K562 (cell line): ENCODE results near the gene KIF14. TPM values are rescaled to one million over a fixed set of nuclear protein-coding genes. Genes with fewer than 3 reads are reported as not detected.

Source experiments
- ARID4B ChIP-seq: sonication (generic); formaldehyde crosslinking; IDR thresholded peaks from 2 replicates; pipeline ENCODE4 v1.8.0; 2022; ENCODE audit warnings: mild to moderate bottlenecking, missing genetic modification reagents
- ATF3 ChIP-seq, 2 experiments: fragments of 450-650 bp in 1 of 2; sonication (generic) in 1 of 2; formaldehyde crosslinking in 1 of 2; IDR thresholded peaks in 1 of 2; conservative IDR thresholded peaks in 1 of 2; 2 replicates each; pipeline versions ENCODE4 v1.6.1 to v1.8.1; 2016 to 2023; ENCODE audit warnings: mild to moderate bottlenecking in 2 of 2, moderate library complexity in 2 of 2, inconsistent platforms in 1 of 2, missing genetic modification reagents in 1 of 2
- BCLAF1 ChIP-seq, 2 experiments: fragments of 450-650 bp in 1 of 2; IDR thresholded peaks; 2 replicates each; pipeline ENCODE4 v1.6.1; 2011 to 2017; ENCODE audit warnings: low read depth in 2 of 2, antibody characterized with exemption in 1 of 2, borderline replicate concordance in 1 of 2, low read length in 1 of 2, mild to moderate bottlenecking in 1 of 2, mixed read lengths in 1 of 2; ENCODE audit not compliant: control insufficient read depth in 1 of 2
- BHLHE40 ChIP-seq: IDR thresholded peaks from 2 replicates; pipeline ENCODE4 v1.6.1; 2011; ENCODE audit warnings: low read length, improper control_type of control experiment
- ETV5 ChIP-seq: sonication (generic); formaldehyde crosslinking; IDR thresholded peaks from 2 replicates; pipeline ENCODE4 v1.4.0; 2020; ENCODE audit warnings: low read depth, mild to moderate bottlenecking, missing genetic modification reagents
- GATAD2B ChIP-seq: fragments of 450-650 bp; IDR thresholded peaks from 2 replicates; pipeline ENCODE4 v1.6.1; 2017; ENCODE audit warnings: mild to moderate bottlenecking, borderline replicate concordance
- L3MBTL2 ChIP-seq: fragments of 450-650 bp; IDR thresholded peaks from 2 replicates; pipeline ENCODE4 v1.6.1; 2016; ENCODE audit warnings: mild to moderate bottlenecking, moderate library complexity
- MYBL2 ChIP-seq, 2 experiments: fragments of 450-650 bp in 1 of 2; sonication (generic) in 1 of 2; formaldehyde crosslinking in 1 of 2; IDR thresholded peaks; 2 replicates each; pipeline versions ENCODE4 v1.6.1 to v1.8.1; 2017 to 2022; ENCODE audit warnings: borderline replicate concordance in 1 of 2, inconsistent platforms in 1 of 2, low read depth in 1 of 2, mild to moderate bottlenecking in 1 of 2, missing genetic modification reagents in 1 of 2, moderate library complexity in 1 of 2
- MYC ChIP-seq, 2 experiments: fragments of 250-450 bp in 1 of 2; sonication (Bioruptor Pico) in 1 of 2; IDR thresholded peaks; 2 replicates each; pipeline versions ENCODE4 v1.5.1 to v1.6.1; 2012 to 2021; ENCODE audit warnings: low read depth in 2 of 2, borderline replicate concordance in 1 of 2, improper control_type of control experiment in 1 of 2, low read length in 1 of 2, mild to moderate bottlenecking in 1 of 2, moderate library complexity in 1 of 2
- POLR2B ChIP-seq: fragments of 450-650 bp; IDR thresholded peaks from 2 replicates; pipeline ENCODE4 v1.6.1; 2018; ENCODE audit warnings: low read depth; ENCODE audit not compliant: partially characterized antibody
- RFX1 ChIP-seq: fragments of 450-650 bp; IDR thresholded peaks from 2 replicates; pipeline ENCODE4 v1.6.1; 2016; ENCODE audit warnings: mild to moderate bottlenecking, moderate library complexity
- RFX7 ChIP-seq: fragments of 250-450 bp; sonication (Bioruptor Pico); IDR thresholded peaks from 2 replicates; pipeline ENCODE4 v1.5.1; 2021; ENCODE audit warnings: mild to moderate bottlenecking
- SP2 ChIP-seq: IDR thresholded peaks from 2 replicates; pipeline ENCODE4 v1.6.1; 2011; ENCODE audit warnings: mild to moderate bottlenecking, low read depth, low read length, moderate library complexity; ENCODE audit not compliant: poor library complexity, severe bottlenecking; ENCODE audit errors: extremely low read depth
- SPI1 ChIP-seq: IDR thresholded peaks from 2 replicates; pipeline ENCODE4 v1.6.1; 2011; ENCODE audit warnings: low read depth, low read length, control low read depth, borderline replicate concordance
- ZBED1 ChIP-seq: IDR thresholded peaks from 2 replicates; pipeline ENCODE4 v1.6.1; 2014
- ZFPM2 ChIP-seq: fragments of 250-450 bp; sonication (Bioruptor Pico); IDR thresholded peaks from 2 replicates; pipeline ENCODE4 v1.5.1; 2022; ENCODE audit warnings: mild to moderate bottlenecking
- polyA plus RNA-seq, 8 experiments: library from polyadenylated mRNA; depleted of rRNA in 4 of 8; stranded (reverse) in 5 of 8; unstranded in 3 of 8; fragments of >200 nt; fragmentation: Nextera tagmentation in 2 of 8; fragmentation: Illumina TruSeq in 1 of 8; extraction: Ambion mirVana in 2 of 8; extraction: Trizol in 1 of 8; gene quantifications; 2 replicates each; pipeline versions ENCODE4 v1.2.1 to v1.2.3, GENCODE V29; 2011 to 2014; ENCODE audit warnings: inconsistent platforms in 1 of 8, missing spikeins in 1 of 8
- total RNA-seq, 7 experiments: library from RNA; depleted of rRNA in 6 of 7; stranded (reverse); fragments of >200 nt in 6 of 7; fragmentation: Illumina TruSeq in 2 of 7; extraction: Trizol in 2 of 7; gene quantifications; 2 replicates each; pipeline versions ENCODE4 v1.2.1 to v1.2.3, GENCODE V29; 2011 to 2021; ENCODE audit warnings: low replicate concordance in 1 of 7

KIF14 gene
- total and polyA plus RNA-seq, 9 of the 15 experiments (the other 6 are each of a cell fraction or from before 2014, with no cell fraction given), result 11.5 to 47.4 (median 29.0) TPM

GRCh38 chr1:200620273-200621131, at the start of gene KIF14 (continued):
- TF ChIP-seq MYC (IDR thresholded peaks at IDR 0.05; ENCODE audit: low read depth, low read length) (no peak), MYC (CRISPR knock-in tag; IDR thresholded peaks at IDR 0.05; ENCODE audit: borderline replicate concordance, low read depth) (peak; percentile 81; the same call in 1 of the 2 replicates), RFX1 (peak; percentile 96), SP2 (peak; percentile 47), SPI1 (0 out of 2 replicates have a peak, but pooled peaks have one; percentile 38), GATAD2B (peak; percentile 87), ARID4B (peak; percentile 92), ZFPM2 (CRISPR knock-in tag) (0 out of 2 replicates have a peak, but pooled peaks have one; percentile 9), BHLHE40 (peak; percentile 40; the same call in 1 of the 2 replicates), RFX7 (CRISPR knock-in tag) (no peak), ZBED1 (0 out of 2 replicates have a peak, but pooled peaks have one; percentile 48), ETV5 (CRISPR knock-in tag) (peak; percentile 89), L3MBTL2 (peak; percentile 80), MYBL2 (IDR thresholded peaks at IDR 0.05; ENCODE audit: low read depth) (peak; percentile 98), MYBL2 (CRISPR knock-in tag; IDR thresholded peaks at IDR 0.05; ENCODE audit: borderline replicate concordance) (peak; percentile 91; the same call in 1 of the 2 replicates), BCLAF1 (IDR thresholded peaks at IDR 0.05; ENCODE audit: borderline replicate concordance in 1 of 2, control insufficient read depth in 1 of 2, low read depth in 2 of 2, low read length in 1 of 2) (0 out of 4 replicates have a peak, but pooled peaks of 1 of the 2 experiments have one; percentile 36), POLR2B (peak; percentile 80), ATF3 (IDR thresholded peaks at IDR 0.05) (peak; percentile 32; the same call in 1 of the 2 replicates), ATF3 (CRISPR knock-in tag; conservative IDR thresholded peaks at IDR 0.05) (no peak)
